BE2C (cell line): ENCODE data around the gene SIRT6.

Experiments used
- DNase-seq: peaks from one replicate; pipeline ENCODE4 v3.0.0-alpha.2; 2020
- H3K27me3 ChIP-seq: fragments of 250-450 bp; sonication (Bioruptor Pico); 2 replicates; pipeline ENCODE4 v1.5.1; 2020; ENCODE audit warnings: mild to moderate bottlenecking
- H3K36me3 ChIP-seq: fragments of 250-450 bp; sonication (Bioruptor Pico); 2 replicates; pipeline ENCODE4 v1.5.1; 2020; ENCODE audit warnings: mild to moderate bottlenecking
- H3K4me1 ChIP-seq: fragments of 250-450 bp; sonication (Bioruptor Pico); 2 replicates; pipeline ENCODE4 v1.5.1; 2020
- H3K4me3 ChIP-seq: 2 replicates; pipeline ENCODE4 v1.5.1; 2011; ENCODE audit warnings: low read depth, low read length
- H3K9me3 ChIP-seq: fragments of 250-450 bp; sonication (Bioruptor Pico); 2 replicates; pipeline ENCODE4 v1.5.1; 2020
- CTCF ChIP-seq: IDR thresholded peaks from 2 replicates; pipeline ENCODE4 v1.5.1; 2012; ENCODE audit warnings: mild to moderate bottlenecking, low read depth, low read length

SIRT6 gene

DNA sequence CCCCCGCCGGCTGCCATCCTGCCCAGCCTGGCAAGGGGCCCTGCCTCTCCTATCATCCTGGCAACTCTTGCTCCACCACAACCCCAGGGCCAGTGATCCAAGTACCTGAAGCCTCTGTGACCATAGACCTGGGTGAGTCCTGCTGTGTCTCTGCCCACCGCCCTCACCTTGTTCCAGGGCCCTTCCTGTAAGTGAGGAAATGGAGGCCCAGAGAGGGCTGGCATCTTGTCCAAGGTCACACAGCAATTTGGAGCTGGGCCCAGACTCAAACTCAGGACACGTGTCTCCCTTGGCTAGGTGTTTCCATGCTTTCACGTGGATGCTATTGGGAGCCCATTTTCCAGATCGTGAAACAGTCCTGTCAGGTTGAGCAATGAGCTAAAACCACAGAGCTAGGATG lies 25.2 kb downstream of the SIRT6 start:
- Histone ChIP-seq H3K4me3 (no peak overlapping the region), H3K36me3 (no peaks in the 10 kb centered on the region), H3K4me1 (no peaks in the 10 kb centered on the region), H3K9me3 (no peaks in the 10 kb centered on the region), H3K27me3 (peaks cover 37% of the 10 kb centered on the region)
- DNase-seq = no peak
- no peak for TF ChIP-seq CTCF

GRCh38 chr19:4154571-4155312 lies 27.6 kb downstream of the SIRT6 start:
- Histone ChIP-seq H3K36me3 (no peaks in the 10 kb centered on the region), H3K4me3 (no peak overlapping the region), H3K9me3 (no peaks in the 10 kb centered on the region), H3K4me1 (no peaks in the 10 kb centered on the region), H3K27me3 (peaks cover 28% of the 10 kb centered on the region)
- no peak for TF ChIP-seq CTCF
- no peak for DNase-seq

- no peaks in the 10 kb centered on the region; the same call in 1 of the 2 replicates for H3K9me3 ChIP-seq
- H3K36me3 ChIP-seq = no peaks in the 10 kb centered on the region
- peaks cover 23% of the 10 kb centered on the region for H3K27me3 ChIP-seq
- DNase-seq = no peak
- no peak for TF ChIP-seq CTCF
- no peaks in the 10 kb centered on the region for H3K4me1 ChIP-seq
- H3K4me3 ChIP-seq = no peak overlapping the region
Measured at GRCh38 chr19:4152241-4152998, 29.9 kb downstream of the SIRT6 start.

DNA sequence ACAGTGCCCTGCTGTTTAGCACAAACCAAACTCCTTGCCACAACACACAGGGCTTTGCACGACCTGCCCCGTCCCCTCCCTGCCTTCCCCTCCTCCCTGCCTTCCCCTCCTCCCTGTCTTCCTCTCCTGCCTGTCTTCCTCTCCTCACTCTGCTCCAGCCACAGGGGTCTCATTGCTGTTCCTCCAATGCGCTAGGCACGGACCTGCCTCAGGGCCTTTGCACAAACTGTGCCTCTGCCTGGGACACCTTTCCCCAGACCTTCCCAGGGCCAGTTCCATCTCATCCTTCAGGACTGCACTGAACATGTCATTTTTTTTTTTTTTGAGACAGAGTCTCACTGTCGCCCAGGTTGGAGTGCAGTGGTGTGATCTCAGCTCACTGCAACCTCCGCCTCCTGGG lies 30.7 kb downstream of the SIRT6 start:
- no peak for TF ChIP-seq CTCF
- Histone ChIP-seq H3K36me3 (no peaks in the 10 kb centered on the region), H3K4me3 (no peak overlapping the region), H3K9me3 (no peaks in the 10 kb centered on the region; the same call in 1 of the 2 replicates), H3K4me1 (no peaks in the 10 kb centered on the region), H3K27me3 (peaks cover 23% of the 10 kb centered on the region)
- DNase-seq = no peak

DNA sequence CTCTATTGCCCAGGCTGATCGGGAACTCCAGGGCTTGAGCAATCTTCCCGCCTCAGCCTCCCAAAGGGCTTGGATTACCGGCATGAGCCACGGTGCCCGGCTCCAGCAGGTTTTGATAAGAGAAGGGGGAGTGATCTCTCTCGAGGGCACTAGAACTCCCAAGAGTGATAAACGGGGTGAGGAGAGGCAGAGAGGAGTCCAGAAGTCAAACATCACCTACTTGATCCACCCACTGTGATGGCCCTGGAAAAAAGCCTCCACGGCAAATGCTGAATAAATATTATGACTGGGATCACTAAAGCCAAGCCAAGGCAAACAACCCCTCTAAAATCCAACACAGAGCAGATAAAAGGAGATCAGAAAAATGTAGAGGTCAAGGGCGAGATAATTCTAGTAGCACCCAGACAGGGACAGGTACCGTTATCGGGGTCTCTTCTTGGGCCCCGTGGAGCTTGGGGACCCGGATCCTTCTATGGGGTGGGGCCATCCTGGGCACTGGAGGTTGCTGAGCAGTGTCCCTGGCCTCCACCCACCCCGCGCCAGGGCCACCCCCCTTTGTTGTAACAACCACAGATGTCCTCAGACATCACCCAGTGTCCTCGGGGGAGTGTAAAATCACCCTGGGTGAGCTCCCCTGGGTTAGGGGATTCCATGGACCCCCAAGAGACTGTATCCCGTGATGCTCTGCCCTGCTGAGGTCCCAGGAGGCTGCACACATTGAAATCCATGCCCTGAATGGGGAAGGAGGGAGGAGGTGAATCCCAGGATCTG lies 32.7 kb downstream of the SIRT6 start:
- DNase-seq = no peak
- no peaks in the 10 kb centered on the region for H3K4me1 ChIP-seq
- H3K36me3 ChIP-seq = no peaks in the 10 kb centered on the region
- no peaks in the 10 kb centered on the region; the same call in 1 of the 2 replicates for H3K9me3 ChIP-seq
- no peak overlapping the region for H3K4me3 ChIP-seq
- TF ChIP-seq CTCF = no peak
- H3K27me3 ChIP-seq = peaks cover 19% of the 10 kb centered on the region
